NCI-H187 (cell line): ENCODE data around the gene RHEB.

Source experiments
- DNase-seq, 2 experiments: peaks; one replicate each; lab custom pipeline; 2025; lab: John Stamatoyannopoulos, UW

RHEB gene

DNA sequence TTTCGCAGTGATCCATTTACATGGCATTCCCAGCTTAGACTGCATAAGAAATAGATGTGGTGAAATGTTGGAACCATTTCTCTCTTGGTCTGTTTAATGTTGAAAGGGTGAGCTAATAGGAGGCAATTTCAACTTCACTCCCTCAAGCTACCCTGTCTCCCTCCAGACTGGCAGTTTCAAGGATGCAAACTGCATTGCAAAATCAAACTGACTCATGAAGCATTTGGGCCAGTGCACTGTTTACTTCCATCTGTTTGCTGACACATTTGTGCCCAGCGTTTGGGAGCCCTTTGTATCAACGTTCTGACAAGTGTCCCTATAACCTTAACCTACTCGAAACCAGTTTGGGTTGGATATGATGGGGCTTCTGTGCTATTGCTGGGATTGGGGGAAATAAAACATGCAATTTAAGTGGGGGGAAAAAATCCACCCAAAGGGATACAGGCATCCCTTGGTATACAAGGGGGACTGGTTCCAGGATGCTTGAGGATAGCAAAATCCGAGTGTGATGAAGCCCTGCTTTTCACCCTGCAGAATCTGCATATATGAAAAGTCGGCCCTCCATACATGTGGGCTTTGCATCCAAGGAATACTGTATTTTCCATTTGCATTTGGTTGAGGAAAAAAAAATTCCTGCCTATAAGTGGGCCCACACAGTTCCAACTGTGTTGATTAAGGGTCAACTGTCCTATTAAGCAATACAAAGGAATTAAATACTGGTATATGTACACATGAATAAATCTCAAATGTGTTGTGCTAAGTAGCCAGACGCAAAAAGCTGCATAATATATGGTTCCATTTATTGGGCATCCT is 15.6 kb downstream of the RHEB start:
- no peak for DNase-seq

DNA sequence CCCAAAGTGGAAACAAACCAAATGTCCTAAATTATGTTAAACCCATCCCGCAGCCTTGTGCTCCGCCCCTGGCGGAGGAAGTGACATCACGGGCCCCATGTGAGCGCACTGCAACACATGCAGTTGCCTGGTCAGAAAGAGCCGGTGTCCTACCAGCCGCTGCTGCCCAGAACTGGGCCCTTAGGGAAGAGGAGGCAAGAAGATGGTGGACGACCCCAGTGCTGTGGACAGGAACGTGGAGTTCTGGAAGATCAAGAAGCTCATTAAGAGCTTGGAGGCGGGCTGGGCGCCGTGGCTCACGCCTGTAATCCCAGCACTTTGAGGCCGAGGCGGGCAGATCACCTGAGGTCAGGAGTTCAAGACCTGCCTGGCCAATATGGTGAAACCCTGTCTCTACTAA is 18.0 kb downstream of the RHEB start:
- no peak for DNase-seq

GRCh38 chr7:151498495-151498894 is 21.2 kb downstream of the RHEB start:
- DNase-seq = no peak

DNA sequence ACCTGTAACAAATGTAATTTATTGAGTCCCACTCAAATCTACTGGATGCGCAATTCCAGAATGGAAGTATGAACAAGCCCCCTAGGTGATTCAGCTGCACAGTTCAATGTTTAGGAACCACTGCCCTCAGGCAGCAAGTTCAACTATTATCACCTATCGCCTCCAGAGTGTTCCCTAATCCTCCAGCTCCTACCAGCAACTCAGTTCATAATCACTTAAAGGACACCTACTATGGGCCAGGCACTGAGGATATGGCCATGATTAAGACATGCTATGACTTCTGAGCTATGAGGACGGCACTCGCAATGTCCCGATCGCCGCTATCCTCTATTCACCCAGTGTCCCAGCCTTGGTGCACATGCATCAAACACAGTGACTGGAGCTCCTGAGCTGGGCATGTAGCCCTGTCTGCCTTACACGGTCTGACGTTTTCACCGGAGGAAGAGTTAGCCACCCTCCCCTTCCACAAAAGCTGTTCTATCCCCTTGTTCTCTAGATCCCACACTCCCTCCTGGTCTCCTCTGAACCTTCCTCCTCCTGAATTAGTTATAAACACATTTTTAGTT is 22.3 kb downstream of the RHEB start:
- no peak for DNase-seq

DNA sequence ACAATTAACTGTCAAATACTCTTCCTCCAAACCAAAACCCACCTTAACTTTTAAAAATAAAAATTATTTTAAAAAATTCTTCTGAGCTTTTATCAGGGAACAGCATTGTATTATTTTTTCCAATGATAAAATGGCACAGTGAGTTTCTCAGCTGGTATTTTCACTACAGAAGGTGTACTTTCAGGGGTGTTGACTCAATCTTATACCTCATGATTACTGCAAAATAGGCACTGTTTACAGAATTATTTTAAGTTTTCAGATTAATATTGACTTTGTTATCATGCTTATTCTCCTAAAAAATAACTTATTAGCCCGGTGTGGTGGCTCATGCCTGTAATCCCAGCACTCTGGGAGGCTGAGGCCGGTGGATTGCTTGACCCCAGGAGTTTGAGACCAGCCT is 24.3 kb downstream of the RHEB start:
- no peak for DNase-seq

DNA sequence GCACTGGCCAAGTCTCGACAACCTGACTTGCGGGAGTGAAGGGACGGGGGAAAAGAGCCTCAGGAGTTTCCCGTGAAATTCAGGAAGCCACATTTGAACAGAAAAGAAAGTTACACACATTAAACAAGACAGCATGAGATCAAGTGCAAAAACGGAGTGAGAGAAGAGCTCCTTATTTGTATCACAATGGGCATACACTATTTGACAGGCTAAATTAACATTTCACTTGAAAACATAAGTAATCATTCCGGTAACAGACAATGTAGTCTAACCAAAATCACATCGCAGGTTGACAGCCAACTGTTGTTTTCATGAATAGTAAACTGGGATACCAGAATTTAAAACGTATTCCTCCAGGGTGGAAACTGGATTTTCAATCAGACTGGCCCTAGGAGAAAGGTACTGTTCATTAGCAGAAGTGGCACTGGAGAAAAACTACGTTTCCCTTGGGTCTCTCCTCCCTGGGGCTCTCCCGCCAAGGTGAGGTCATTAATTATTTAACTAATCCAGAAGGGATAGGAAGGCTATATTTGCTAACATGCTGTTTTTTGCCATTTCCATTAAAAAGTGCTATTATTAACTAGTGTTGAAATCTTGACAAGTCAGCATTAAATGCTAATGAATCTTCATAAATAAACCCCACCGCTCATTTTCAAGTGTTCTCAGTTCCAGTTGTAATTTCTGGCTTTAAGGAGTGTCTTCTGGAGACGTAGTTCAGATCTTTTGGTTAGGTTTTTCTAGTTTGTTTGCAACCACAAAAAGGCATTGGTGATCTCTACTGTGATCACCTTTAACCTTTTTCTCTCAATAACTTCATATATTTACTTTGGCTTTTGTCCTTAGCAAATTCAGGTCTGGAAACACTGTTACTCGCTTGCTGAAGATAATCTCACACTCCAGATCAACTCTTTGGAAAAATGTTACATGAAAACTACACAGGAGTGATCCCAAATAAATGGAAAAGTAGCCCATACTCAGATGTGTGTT is 25.1 kb downstream of the RHEB start:
- DNase-seq = no peak

DNA sequence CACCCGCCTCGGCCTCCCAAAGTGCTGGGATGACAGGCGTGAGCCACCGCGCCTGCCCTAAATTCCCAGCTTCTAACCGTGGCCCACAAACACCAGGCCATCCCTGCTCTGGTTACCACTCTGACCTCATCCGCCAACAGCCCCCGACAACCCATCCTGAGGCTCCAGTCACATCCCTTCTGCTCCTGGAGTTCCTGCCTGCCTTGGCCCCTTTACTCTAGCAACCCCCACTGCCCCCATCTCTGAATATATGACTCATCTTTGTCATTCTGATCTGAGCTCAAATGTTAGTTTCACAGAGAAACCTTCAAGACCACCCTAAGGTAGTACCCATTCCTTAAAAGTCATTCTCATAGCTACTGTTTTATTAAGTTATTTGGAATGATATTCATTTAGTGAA is 26.6 kb downstream of the RHEB start:
- no peak for DNase-seq

GRCh38 chr7:151491859-151492258 is 27.8 kb downstream of the RHEB start:
- no peak for DNase-seq

- no peak for DNase-seq
Measured at GRCh38 chr7:151490456-151491105, 29.1 kb downstream of the RHEB start.

DNA sequence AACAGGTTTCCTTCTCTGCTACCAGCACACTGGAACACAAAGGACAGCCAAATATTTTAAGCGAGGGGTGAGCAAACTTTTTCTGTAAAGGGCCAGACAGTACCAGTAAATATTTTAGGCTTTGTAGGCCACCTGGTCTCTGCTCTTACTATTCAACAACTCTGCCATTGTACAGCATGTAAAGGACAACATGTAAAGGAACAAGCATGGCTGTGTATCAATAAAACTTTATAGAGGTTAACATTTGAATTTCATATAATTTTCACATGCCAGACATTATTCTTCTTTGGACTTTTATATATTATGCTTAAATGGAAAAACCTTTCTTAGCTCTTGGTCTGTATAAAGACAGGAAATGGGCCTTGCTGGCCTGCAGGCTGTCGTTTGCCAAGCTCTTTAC is 30.2 kb downstream of the RHEB start:
- no peak for DNase-seq

DNA sequence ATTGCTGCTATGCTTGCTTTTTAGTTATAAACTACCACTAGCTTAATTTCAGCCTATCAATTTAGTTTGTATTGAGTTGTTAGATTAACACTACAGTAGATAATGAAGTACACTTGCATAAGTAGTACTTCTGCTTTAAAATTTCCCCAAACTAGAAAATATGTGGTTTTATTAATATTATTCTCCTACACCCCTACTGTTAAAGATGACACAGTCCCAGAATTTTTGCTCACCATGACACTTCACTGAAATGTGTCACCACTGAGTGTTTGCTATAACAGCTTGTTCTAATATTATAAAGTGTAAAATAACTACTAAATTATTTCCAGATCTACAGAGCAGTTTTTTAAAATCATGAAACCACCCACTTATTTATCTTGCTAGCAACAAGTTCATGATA is 31.6 kb downstream of the RHEB start:
- no peak for DNase-seq

- DNase-seq = no peak
Measured at GRCh38 chr7:151487228-151487627, 32.5 kb downstream of the RHEB start.

- no peak for DNase-seq
Measured at GRCh38 chr7:151486074-151486473, 33.6 kb downstream of the RHEB start.

GRCh38 chr7:151484971-151485707 is 34.6 kb downstream of the RHEB start:
- no peak for DNase-seq

DNA sequence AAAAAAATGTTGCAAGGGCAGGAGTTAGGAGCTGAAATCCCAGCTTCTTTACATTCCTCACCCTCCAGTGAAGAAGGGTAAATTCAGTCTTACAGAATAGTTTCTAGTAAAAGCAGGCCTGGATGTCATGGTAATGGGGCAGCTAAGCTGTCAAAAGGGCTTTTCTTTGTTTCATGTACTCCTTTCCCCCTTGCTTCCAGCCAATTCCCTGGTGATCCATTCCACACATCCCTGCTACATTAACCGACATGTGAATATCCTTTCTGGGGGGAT is 36.0 kb downstream of the RHEB start:
- DNase-seq = no peak

- DNase-seq = no peak
Measured at GRCh38 chr7:151482883-151483710, 36.6 kb downstream of the RHEB start.

GRCh38 chr7:151481650-151482505 is 37.8 kb downstream of the RHEB start:
- no peak for DNase-seq

GRCh38 chr7:151477867-151478266 is 41.8 kb downstream of the RHEB start:
- no peak for DNase-seq

DNA sequence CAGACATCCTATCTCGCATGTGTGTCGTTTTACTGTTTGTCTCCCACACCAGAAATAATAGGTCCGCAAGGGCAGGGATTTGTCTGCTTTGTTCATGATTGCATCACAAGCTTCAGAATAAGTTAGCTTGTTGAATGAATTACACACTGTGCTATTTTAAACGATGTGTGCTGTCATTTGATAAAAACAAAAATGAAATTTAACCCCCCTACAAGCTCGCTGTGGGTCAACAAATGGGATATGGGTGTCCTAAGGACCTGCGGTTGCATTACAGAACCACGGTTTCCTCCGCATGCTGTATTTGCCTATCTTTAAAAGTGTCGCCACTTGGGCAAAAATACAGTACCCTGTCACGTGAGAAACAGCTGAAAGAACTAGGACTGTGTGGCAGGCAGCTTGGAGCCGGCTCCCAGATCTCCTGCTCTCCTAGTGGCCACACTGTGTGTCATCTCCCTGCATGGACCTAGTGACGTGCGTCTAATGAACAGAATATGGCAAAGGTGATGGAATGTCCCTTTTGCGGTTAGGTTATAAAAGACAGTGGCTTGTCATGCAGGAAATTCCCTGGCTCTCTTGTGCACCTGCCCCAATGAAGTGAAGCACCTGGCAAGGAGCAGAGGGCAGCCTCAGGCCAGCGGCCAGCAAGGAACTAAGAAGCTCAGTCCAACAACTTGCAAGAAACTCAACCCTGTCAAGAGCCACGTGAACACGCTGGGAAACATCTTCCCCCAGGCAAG is 46.9 kb downstream of the RHEB start:
- DNase-seq = no peak
